ENCODE results near the gene CEP72.
"Not testable (repeated sequence)": the region's sequence is repeated elsewhere in the genome, so short reads cannot be mapped to it uniquely, and the experiment has no call there.

Gene CEP72

GRCh38 chr5:573206-573605 is 38.9 kb upstream of the CEP72 start:
- TF ChIP-seq EZH2phosphoT487 (IDR thresholded peaks at IDR 0.05; ENCODE audit: low read depth) (no peak), CTCF (IDR thresholded peaks at IDR 0.05; ENCODE audit: low read depth, low read length) (no peak)
- no peak overlapping the region for H3K4me3 ChIP-seq (ENCODE audit: low read length)
- H4K20me1 ChIP-seq (ENCODE audit: insufficient read depth, low read length): no peaks in the 10 kb centered on the region
- H3K4me2 ChIP-seq (ENCODE audit: low read length): no peak overlapping the region
- H3K9me3 ChIP-seq (ENCODE audit: insufficient read depth, low read length): no peaks in the 10 kb centered on the region
- no peaks in the 10 kb centered on the region for H3K4me1 ChIP-seq (ENCODE audit: low read length)
- H3K27me3 ChIP-seq (ENCODE audit: low read depth, low read length): peaks cover 22% of the 10 kb centered on the region; the same call in 1 of the 2 replicates
- no peak overlapping the region for H3K9ac ChIP-seq (ENCODE audit: low read length)
- H3K36me3 ChIP-seq (replicated peaks; ENCODE audit: low read depth, low read length): no peaks in the 10 kb centered on the region
- H3K27ac ChIP-seq (ENCODE audit: low read length): no peak overlapping the region
- no peak overlapping the region for H2AFZ ChIP-seq (ENCODE audit: low read depth, low read length)
- H3K79me2 ChIP-seq (ENCODE audit: low read length): no peaks in the 10 kb centered on the region

GRCh38 chr5:573976-574375 is 38.2 kb upstream of the CEP72 start:
- Histone ChIP-seq H3K9me3 (ENCODE audit: insufficient read depth, low read length) (no peaks in the 10 kb centered on the region), H3K4me2 (ENCODE audit: low read length) (no peak overlapping the region), H3K36me3 (replicated peaks; ENCODE audit: low read depth, low read length) (no peaks in the 10 kb centered on the region), H3K9ac (ENCODE audit: low read length) (no peak overlapping the region), H3K27ac (ENCODE audit: low read length) (no peak overlapping the region), H3K4me3 (ENCODE audit: low read length) (no peak overlapping the region), H4K20me1 (ENCODE audit: insufficient read depth, low read length) (no peaks in the 10 kb centered on the region), H3K4me1 (ENCODE audit: low read length) (no peaks in the 10 kb centered on the region), H2AFZ (ENCODE audit: low read depth, low read length) (no peak overlapping the region), H3K27me3 (ENCODE audit: low read depth, low read length) (peaks cover 27% of the 10 kb centered on the region; the same call in 1 of the 2 replicates), H3K79me2 (ENCODE audit: low read length) (no peaks in the 10 kb centered on the region)
- no peak for TF ChIP-seq EZH2phosphoT487 (IDR thresholded peaks at IDR 0.05; ENCODE audit: low read depth)
- no peak for TF ChIP-seq CTCF (IDR thresholded peaks at IDR 0.05; ENCODE audit: low read depth, low read length)

GRCh38 chr5:574906-575305 is 37.2 kb upstream of the CEP72 start:
- no peaks in the 10 kb centered on the region for H3K4me1 ChIP-seq (ENCODE audit: low read length)
- H3K79me2 ChIP-seq (ENCODE audit: low read length): no peaks in the 10 kb centered on the region
- no peaks in the 10 kb centered on the region for H3K36me3 ChIP-seq (replicated peaks; ENCODE audit: low read depth, low read length)
- no peak overlapping the region for H3K4me3 ChIP-seq (ENCODE audit: low read length)
- H4K20me1 ChIP-seq (ENCODE audit: insufficient read depth, low read length): no peaks in the 10 kb centered on the region
- H3K9ac ChIP-seq (ENCODE audit: low read length): no peak overlapping the region
- TF ChIP-seq CTCF (IDR thresholded peaks at IDR 0.05; ENCODE audit: low read depth, low read length) (no peak), EZH2phosphoT487 (IDR thresholded peaks at IDR 0.05; ENCODE audit: low read depth) (no peak)
- H2AFZ ChIP-seq (ENCODE audit: low read depth, low read length): no peak overlapping the region
- no peak overlapping the region for H3K4me2 ChIP-seq (ENCODE audit: low read length)
- H3K9me3 ChIP-seq (ENCODE audit: insufficient read depth, low read length): no peaks in the 10 kb centered on the region
- no peak overlapping the region for H3K27ac ChIP-seq (ENCODE audit: low read length)
- peaks cover 27% of the 10 kb centered on the region; the same call in 1 of the 2 replicates for H3K27me3 ChIP-seq (ENCODE audit: low read depth, low read length)

- Histone ChIP-seq H3K9ac (ENCODE audit: low read length) (no peak overlapping the region), H3K4me3 (ENCODE audit: low read length) (no peak overlapping the region), H3K4me2 (ENCODE audit: low read length) (no peak overlapping the region), H3K4me1 (ENCODE audit: low read length) (no peaks in the 10 kb centered on the region), H4K20me1 (ENCODE audit: insufficient read depth, low read length) (no peaks in the 10 kb centered on the region), H3K79me2 (ENCODE audit: low read length) (no peaks in the 10 kb centered on the region), H3K27me3 (ENCODE audit: low read depth, low read length) (peaks cover 27% of the 10 kb centered on the region; the same call in 1 of the 2 replicates), H2AFZ (ENCODE audit: low read depth, low read length) (no peak overlapping the region), H3K27ac (ENCODE audit: low read length) (no peak overlapping the region), H3K9me3 (ENCODE audit: insufficient read depth, low read length) (no peaks in the 10 kb centered on the region), H3K36me3 (replicated peaks; ENCODE audit: low read depth, low read length) (no peaks in the 10 kb centered on the region)
- TF ChIP-seq CTCF (IDR thresholded peaks at IDR 0.05; ENCODE audit: low read depth, low read length): no peak
- TF ChIP-seq EZH2phosphoT487 (IDR thresholded peaks at IDR 0.05; ENCODE audit: low read depth): no peak
Measured at GRCh38 chr5:575636-576035, 36.5 kb upstream of the CEP72 start.

- H3K9ac ChIP-seq (ENCODE audit: low read length); H3K36me3 ChIP-seq (replicated peaks; ENCODE audit: low read depth, low read length); H3K4me2 ChIP-seq (ENCODE audit: low read length); H3K79me2 ChIP-seq (ENCODE audit: low read length); H3K27ac ChIP-seq (ENCODE audit: low read length); H3K4me3 ChIP-seq (ENCODE audit: low read length); H2AFZ ChIP-seq (ENCODE audit: low read depth, low read length); H3K9me3 ChIP-seq (ENCODE audit: insufficient read depth, low read length); H3K4me1 ChIP-seq (ENCODE audit: low read length); H4K20me1 ChIP-seq (ENCODE audit: insufficient read depth, low read length): not testable (repeated sequence)
- H3K27me3 ChIP-seq (ENCODE audit: low read depth, low read length): peaks cover 27% of the 10 kb centered on the region; the same call in 1 of the 2 replicates
Measured at GRCh38 chr5:577214-577613, 34.9 kb upstream of the CEP72 start.

Measured in OCI-LY3 (cell line).